H7 (cell line): ENCODE data around the gene ADK. TPM values are rescaled to one million over a fixed set of nuclear protein-coding genes. Genes with fewer than 3 reads are reported as not detected.
"Not testable (repeated sequence)": the region's sequence is repeated elsewhere in the genome, so short reads cannot be mapped to it uniquely, and the experiment has no call there.

Experiments
- DNase-seq: peaks from one replicate; pipeline ENCODE4 v3.0.0; 2012
- H3K27me3 ChIP-seq: 2 replicates; pipeline ENCODE4 v1.6.0; 2011; ENCODE audit warnings: mild to moderate bottlenecking, low read length; ENCODE audit not compliant: control insufficient read depth, insufficient read depth
- H3K36me3 ChIP-seq: replicated peaks from 2 replicates; pipeline ENCODE4 v1.5.1; 2011; ENCODE audit warnings: low read length; ENCODE audit not compliant: control insufficient read depth, insufficient read depth
- H3K4me3 ChIP-seq: 2 replicates; pipeline ENCODE4 v1.5.1; 2011; ENCODE audit warnings: low read depth, mild to moderate bottlenecking, control low read depth, low read length, moderate library complexity; ENCODE audit not compliant: insufficient read depth
- total RNA-seq: library from RNA; depleted of rRNA; stranded (reverse); fragments of >200 nt; shearing (Covaris generic); gene quantifications from 2 replicates; pipeline ENCODE4 v1.2.3, GENCODE V29; 2014

Gene ADK
- total RNA-seq, 1 experiment from 2014 or later, result 20.1 TPM

- no peak for DNase-seq
- H3K27me3 ChIP-seq, result no peaks in the 10 kb centered on the region
- H3K36me3 ChIP-seq, result no peaks in the 10 kb centered on the region
- no peak overlapping the region for H3K4me3 ChIP-seq
These were observed 113.0 kb downstream of the ADK start for GRCh38 chr10:74263996-74264395.

- Histone ChIP-seq H3K36me3 (no peaks in the 10 kb centered on the region), H3K4me3 (no peak overlapping the region), H3K27me3 (no peaks in the 10 kb centered on the region)
- no peak for DNase-seq
These were observed 121.3 kb downstream of the ADK start for GRCh38 chr10:74272288-74272687.

GRCh38 chr10:74275755-74276290 is 124.8 kb downstream of the ADK start:
- H3K27me3 ChIP-seq, result no peaks in the 10 kb centered on the region
- H3K4me3 ChIP-seq, result no peak overlapping the region
- no peaks in the 10 kb centered on the region for H3K36me3 ChIP-seq
- DNase-seq, result no peak

- Histone ChIP-seq H3K4me3 (no peak overlapping the region), H3K36me3 (no peaks in the 10 kb centered on the region), H3K27me3 (no peaks in the 10 kb centered on the region)
- DNase-seq, result no peak
These were observed 125.4 kb downstream of the ADK start for GRCh38 chr10:74276416-74276815.

GRCh38 chr10:74282151-74282847 is 131.3 kb downstream of the ADK start:
- Histone ChIP-seq H3K27me3 (no peaks in the 10 kb centered on the region), H3K4me3 (no peak overlapping the region), H3K36me3 (no peaks in the 10 kb centered on the region)
- DNase-seq, result no peak

GRCh38 chr10:74282848-74283210 is 131.8 kb downstream of the ADK start:
- H3K27me3 ChIP-seq, result no peaks in the 10 kb centered on the region
- H3K36me3 ChIP-seq, result no peaks in the 10 kb centered on the region
- no peak overlapping the region for H3K4me3 ChIP-seq
- no peak for DNase-seq

- Histone ChIP-seq H3K4me3 (no peak overlapping the region), H3K27me3 (no peaks in the 10 kb centered on the region), H3K36me3 (no peaks in the 10 kb centered on the region)
- no peak for DNase-seq
These were observed 138.2 kb downstream of the ADK start for GRCh38 chr10:74289188-74289587.

- no peak for DNase-seq
- H3K36me3 ChIP-seq, result no peaks in the 10 kb centered on the region
- H3K27me3 ChIP-seq, result no peaks in the 10 kb centered on the region
- no peak overlapping the region for H3K4me3 ChIP-seq
These were observed 138.9 kb downstream of the ADK start for GRCh38 chr10:74289951-74290350.

- no peaks in the 10 kb centered on the region for H3K27me3 ChIP-seq
- no peak for DNase-seq
- H3K36me3 ChIP-seq, result no peaks in the 10 kb centered on the region
- H3K4me3 ChIP-seq, result no peak overlapping the region
These were observed 139.7 kb downstream of the ADK start for GRCh38 chr10:74290708-74291107.

GRCh38 chr10:74292871-74293427 is 141.9 kb downstream of the ADK start:
- Histone ChIP-seq H3K36me3 (no peaks in the 10 kb centered on the region), H3K4me3 (no peak overlapping the region), H3K27me3 (no peaks in the 10 kb centered on the region)
- no peak for DNase-seq

- Histone ChIP-seq H3K27me3 (no peaks in the 10 kb centered on the region), H3K4me3 (no peak overlapping the region), H3K36me3 (no peaks in the 10 kb centered on the region)
- no peak for DNase-seq
These were observed 142.8 kb downstream of the ADK start for GRCh38 chr10:74293686-74294371.

- Histone ChIP-seq H3K27me3 (no peaks in the 10 kb centered on the region), H3K36me3 (no peaks in the 10 kb centered on the region), H3K4me3 (no peak overlapping the region)
- no peak for DNase-seq
These were observed 146.5 kb downstream of the ADK start for GRCh38 chr10:74297389-74298080.

GRCh38 chr10:74300074-74300621 is 149.1 kb downstream of the ADK start:
- not testable (repeated sequence) for DNase-seq, H3K36me3 ChIP-seq, H3K27me3 ChIP-seq, H3K4me3 ChIP-seq

GRCh38 chr10:74300666-74301065 is 149.6 kb downstream of the ADK start:
- no peaks in the 10 kb centered on the region for H3K27me3 ChIP-seq
- H3K4me3 ChIP-seq, result no peak overlapping the region
- DNase-seq, result no peak
- no peaks in the 10 kb centered on the region for H3K36me3 ChIP-seq
